Neural progenitor cell (in vitro differentiated cells): Measurements from ENCODE around the gene CCT6B. TPM values are rescaled to one million over a fixed set of nuclear protein-coding genes. Genes with fewer than 3 reads are reported as not detected.

Experiments
- DNase-seq: peaks from one replicate; pipeline ENCODE4 v3.0.0-alpha.2; 2016; ENCODE audit warnings: low spot score
- H2AFZ ChIP-seq: fragments of 200-600 bp; sonication (generic); replicated peaks from 2 replicates; pipeline ENCODE4 v1.6.1; 2016; ENCODE audit warnings: antibody characterized with exemption
- H3F3A ChIP-seq: fragments of 200-600 bp; sonication (generic); 2 replicates; pipeline ENCODE4 v1.6.1; 2016; ENCODE audit warnings: antibody characterized with exemption, low read depth
- H3K27ac ChIP-seq: fragments of 200-600 bp; sonication (generic); 2 replicates; pipeline ENCODE4 v1.5.1; 2016; ENCODE audit warnings: mild to moderate bottlenecking
- H3K27me3 ChIP-seq: fragments of 200-600 bp; sonication (generic); 2 replicates; pipeline ENCODE4 v1.6.1; 2016; ENCODE audit warnings: mild to moderate bottlenecking, moderate library complexity
- H3K36me3 ChIP-seq: fragments of 200-600 bp; sonication (generic); 2 replicates; pipeline ENCODE4 v1.5.1; 2016
- H3K4me1 ChIP-seq: fragments of 200-600 bp; sonication (generic); 2 replicates; pipeline ENCODE4 v1.6.1; 2016; ENCODE audit warnings: mixed run types
- H3K4me2 ChIP-seq: fragments of 200-600 bp; sonication (generic); 2 replicates; pipeline ENCODE4 v1.6.1; 2016
- H3K4me3 ChIP-seq: fragments of 200-600 bp; sonication (generic); 2 replicates; pipeline ENCODE4 v1.5.1; 2016
- H3K79me2 ChIP-seq: fragments of 200-600 bp; sonication (generic); 2 replicates; pipeline ENCODE4 v1.6.1; 2016; ENCODE audit warnings: low read depth
- H3K9ac ChIP-seq: fragments of 200-600 bp; sonication (generic); 2 replicates; pipeline ENCODE4 v1.6.1; 2016
- H3K9me3 ChIP-seq: fragments of 200-600 bp; sonication (generic); 2 replicates; pipeline ENCODE4 v1.5.1; 2016; ENCODE audit warnings: low read depth
- H4K20me1 ChIP-seq: fragments of 200-600 bp; sonication (generic); 2 replicates; pipeline ENCODE4 v1.6.1; 2016; ENCODE audit warnings: low read depth
- H3K27ac Mint-ChIP-seq: 3 replicates; pipeline ENCODE4 v1.8.0; 2021; ENCODE audit warnings: mixed read lengths
- H3K27me3 Mint-ChIP-seq: 2 replicates; pipeline ENCODE4 v1.8.0; 2022; ENCODE audit warnings: low read depth, mild to moderate bottlenecking, inconsistent platforms, moderate library complexity, mixed read lengths; ENCODE audit not compliant: insufficient read depth
- H3K36me3 Mint-ChIP-seq: 3 replicates; pipeline ENCODE4 v1.8.0; 2021; ENCODE audit warnings: mixed read lengths
- H3K4me1 Mint-ChIP-seq: 3 replicates; pipeline ENCODE4 v1.8.0; 2021; ENCODE audit warnings: mixed read lengths
- H3K4me3 Mint-ChIP-seq: 3 replicates; pipeline ENCODE4 v1.8.0; 2021; ENCODE audit warnings: mild to moderate bottlenecking, moderate library complexity, mixed read lengths
- H3K9me3 Mint-ChIP-seq: 3 replicates; pipeline ENCODE4 v1.8.0; 2020; ENCODE audit warnings: mixed read lengths
- CTCF ChIP-seq: fragments of 200-600 bp; sonication (generic); IDR thresholded peaks from 2 replicates; pipeline ENCODE4 v1.5.1; 2017; ENCODE audit warnings: antibody characterized with exemption, mild to moderate bottlenecking
- EZH2 ChIP-seq: fragments of 200-600 bp; sonication (generic); IDR thresholded peaks from 2 replicates; pipeline ENCODE4 v1.6.1; 2017; ENCODE audit warnings: antibody characterized with exemption, mild to moderate bottlenecking, moderate library complexity
- EZH2phosphoT487 ChIP-seq: fragments of 200-600 bp; sonication (generic); IDR thresholded peaks from 2 replicates; pipeline ENCODE4 v1.6.1; 2017; ENCODE audit warnings: antibody characterized with exemption
- total RNA-seq: library from RNA; depleted of rRNA; stranded (reverse); fragments of >200 nt; gene quantifications from 2 replicates; pipeline ENCODE4 v1.2.3, GENCODE V29; 2015; ENCODE audit warnings: low replicate concordance

The CCT6B gene
- total RNA-seq, 1 donor from 2014 or later = 5.0 TPM

- DNase-seq = no peak
- H3K9ac ChIP-seq = no peak overlapping the region
- H3K4me3 ChIP-seq = no peak overlapping the region
- Mint-ChIP-seq H3K9me3 (no peaks in the 10 kb centered on the region), H3K27ac (no peak overlapping the region), H3K4me3 (no peak overlapping the region), H3K36me3 (no peaks in the 10 kb centered on the region), H3K4me1 (no peaks in the 10 kb centered on the region), H3K27me3 (peaks cover 2% of the 10 kb centered on the region)
- no peaks in the 10 kb centered on the region for H4K20me1 ChIP-seq
- H3K9me3 ChIP-seq = no peaks in the 10 kb centered on the region
- no peak for TF ChIP-seq EZH2
- TF ChIP-seq CTCF = no peak
- TF ChIP-seq EZH2phosphoT487 = no peak
- H3K27me3 ChIP-seq = peaks cover 16% of the 10 kb centered on the region
- no peaks in the 10 kb centered on the region for H3K4me1 ChIP-seq
- no peak overlapping the region for H3K4me2 ChIP-seq
- H2AFZ ChIP-seq = no peak overlapping the region
- H3K79me2 ChIP-seq = no peaks in the 10 kb centered on the region
- H3K36me3 ChIP-seq = no peaks in the 10 kb centered on the region
- no peaks in the 10 kb centered on the region for H3F3A ChIP-seq
- H3K27ac ChIP-seq = no peak overlapping the region
Measured at GRCh38 chr17:34930283-34930682, 31.0 kb downstream of the CCT6B start.

GRCh38 chr17:34926661-34927060 lies 34.6 kb downstream of the CCT6B start:
- no peaks in the 10 kb centered on the region for H4K20me1 ChIP-seq
- Mint-ChIP-seq H3K4me3 (no peak overlapping the region), H3K27ac (no peak overlapping the region), H3K36me3 (no peaks in the 10 kb centered on the region), H3K9me3 (no peaks in the 10 kb centered on the region), H3K4me1 (no peaks in the 10 kb centered on the region), H3K27me3 (no peaks in the 10 kb centered on the region)
- H3F3A ChIP-seq = no peaks in the 10 kb centered on the region
- H3K27me3 ChIP-seq = no peaks in the 10 kb centered on the region
- no peaks in the 10 kb centered on the region for H3K4me1 ChIP-seq
- no peak overlapping the region for H2AFZ ChIP-seq
- no peak overlapping the region for H3K4me3 ChIP-seq
- DNase-seq = no peak
- H3K9me3 ChIP-seq = no peaks in the 10 kb centered on the region
- no peaks in the 10 kb centered on the region for H3K79me2 ChIP-seq
- H3K36me3 ChIP-seq = no peaks in the 10 kb centered on the region
- no peak overlapping the region for H3K9ac ChIP-seq
- TF ChIP-seq EZH2 (no peak), CTCF (no peak)
- no peak overlapping the region for H3K27ac ChIP-seq
- no peak overlapping the region for H3K4me2 ChIP-seq

GRCh38 chr17:34920676-34921075 lies 40.6 kb downstream of the CCT6B start:
- Mint-ChIP-seq H3K4me3 (no peak overlapping the region), H3K9me3 (no peaks in the 10 kb centered on the region), H3K36me3 (no peaks in the 10 kb centered on the region), H3K27ac (no peak overlapping the region), H3K27me3 (no peaks in the 10 kb centered on the region), H3K4me1 (no peaks in the 10 kb centered on the region)
- no peaks in the 10 kb centered on the region for H3F3A ChIP-seq
- H3K4me1 ChIP-seq = no peaks in the 10 kb centered on the region
- no peaks in the 10 kb centered on the region for H3K9me3 ChIP-seq
- H3K27me3 ChIP-seq = no peaks in the 10 kb centered on the region
- H3K4me3 ChIP-seq = no peak overlapping the region
- H3K79me2 ChIP-seq = no peaks in the 10 kb centered on the region
- H4K20me1 ChIP-seq = no peaks in the 10 kb centered on the region
- H3K27ac ChIP-seq = no peak overlapping the region
- H2AFZ ChIP-seq = no peak overlapping the region
- no peak overlapping the region for H3K4me2 ChIP-seq
- DNase-seq = no peak
- TF ChIP-seq CTCF = no peak
- TF ChIP-seq EZH2phosphoT487 = no peak
- no peak for TF ChIP-seq EZH2
- H3K9ac ChIP-seq = no peak overlapping the region
- no peaks in the 10 kb centered on the region for H3K36me3 ChIP-seq

GRCh38 chr17:34917381-34917780 lies 43.9 kb downstream of the CCT6B start:
- no peaks in the 10 kb centered on the region for H3K4me1 ChIP-seq
- H3K4me1 Mint-ChIP-seq = no peaks in the 10 kb centered on the region
- H3K27me3 ChIP-seq = no peaks in the 10 kb centered on the region
- TF ChIP-seq EZH2 (no peak), CTCF (no peak), EZH2phosphoT487 (no peak)
- no peaks in the 10 kb centered on the region for H3K9me3 Mint-ChIP-seq
- H2AFZ ChIP-seq = no peak overlapping the region
- H3K4me3 ChIP-seq = no peak overlapping the region
- no peaks in the 10 kb centered on the region for H4K20me1 ChIP-seq
- no peak overlapping the region for H3K4me3 Mint-ChIP-seq
- H3K9ac ChIP-seq = no peak overlapping the region
- H3K36me3 ChIP-seq = no peaks in the 10 kb centered on the region
- H3K27me3 Mint-ChIP-seq = no peaks in the 10 kb centered on the region
- no peaks in the 10 kb centered on the region for H3K36me3 Mint-ChIP-seq
- H3K4me2 ChIP-seq = no peak overlapping the region
- DNase-seq = no peak
- no peaks in the 10 kb centered on the region for H3K79me2 ChIP-seq
- no peaks in the 10 kb centered on the region for H3F3A ChIP-seq
- no peaks in the 10 kb centered on the region for H3K9me3 ChIP-seq
- no peak overlapping the region for H3K27ac ChIP-seq
- no peak overlapping the region for H3K27ac Mint-ChIP-seq
